ENCODE measurements around the gene MRPS27. TPM values are rescaled to one million over a fixed set of nuclear protein-coding genes. Genes with fewer than 3 reads are reported as not detected.
"Not testable (repeated sequence)": the region's sequence is repeated elsewhere in the genome, so short reads cannot be mapped to it uniquely, and the experiment has no call there.

The MRPS27 gene
- total RNA-seq, 2 experiments from 2014 or later: 25.0 to 26.1 TPM

GRCh38 chr5:72172786-72173185, 147.3 kb downstream of the MRPS27 start:
- intact Hi-C loops (cut with DNase I, micrococcal nuclease): no loop called here
- POLR2A ChIA-PET: no interaction called here
- no peak for ATAC-seq (ENCODE audit: poor library complexity)

GRCh38 chr5:72171667-72172066, 148.4 kb downstream of the MRPS27 start:
- Histone ChIP-seq H3K36me3 (ENCODE audit: insufficient read depth, low read length) (no peaks in the 10 kb centered on the region), H3K27ac (ENCODE audit: low read depth in 1 of 2, low read length in 2 of 2) (no peak overlapping the region), H3K4me1 (ENCODE audit: insufficient read depth, low read length) (no peaks in the 10 kb centered on the region), H3K27me3 (ENCODE audit: control insufficient read depth in 1 of 2, insufficient read depth in 2 of 2, low read length in 2 of 2) (peaks cover 3 to 18% of the 10 kb centered on the region in 2 experiments), H3K4me3 (ENCODE audit: low read length) (no peak overlapping the region), H3K9me3 (ENCODE audit: control insufficient read depth in 1 of 2, insufficient read depth in 1 of 2, low read length in 2 of 2) (no peaks in the 10 kb centered on the region)
- no peaks in the 10 kb centered on the region for H3K4me1 Mint-ChIP-seq (ENCODE audit: low read depth)
- H3K27ac Mint-ChIP-seq: no peak overlapping the region
- no peaks in the 10 kb centered on the region for H3K9me3 Mint-ChIP-seq
- no peak for DNase-seq
- no peak overlapping the region for H3K4me3 Mint-ChIP-seq
- peaks cover 35% of the 10 kb centered on the region for H3K27me3 Mint-ChIP-seq
- no peaks in the 10 kb centered on the region for H3K36me3 Mint-ChIP-seq (ENCODE audit: low read depth)
- intact Hi-C loops (cut with DNase I, micrococcal nuclease): no loop called here
- ChIA-PET CTCF (no interaction called here), POLR2A (no interaction called here)
- peak; percentile 37 for ATAC-seq (ENCODE audit: poor library complexity)
- no peak for TF ChIP-seq CTCF (IDR thresholded peaks at IDR 0.05)

More at GRCh38 chr5:72172786-72173185, 147.3 kb downstream of the MRPS27 start:
- no peak overlapping the region for H3K4me3 Mint-ChIP-seq
- DNase-seq: no peak
- H3K27ac ChIP-seq (ENCODE audit: low read depth in 1 of 2, low read length in 2 of 2): no peak overlapping the region
- CTCF ChIA-PET: no interaction called here
- H3K27me3 Mint-ChIP-seq: peaks cover 26% of the 10 kb centered on the region
- H3K27me3 ChIP-seq (ENCODE audit: control insufficient read depth in 1 of 2, insufficient read depth in 2 of 2, low read length in 2 of 2): peaks cover 3 to 12% of the 10 kb centered on the region in 2 experiments
- H3K4me3 ChIP-seq (ENCODE audit: low read length): no peak overlapping the region
- H3K9me3 ChIP-seq (ENCODE audit: control insufficient read depth in 1 of 2, insufficient read depth in 1 of 2, low read length in 2 of 2): no peaks in the 10 kb centered on the region
- H3K4me1 Mint-ChIP-seq (ENCODE audit: low read depth): no peaks in the 10 kb centered on the region
- H3K36me3 Mint-ChIP-seq (ENCODE audit: low read depth): no peaks in the 10 kb centered on the region
- TF ChIP-seq CTCF (IDR thresholded peaks at IDR 0.05): no peak
- H3K4me1 ChIP-seq (ENCODE audit: insufficient read depth, low read length): no peaks in the 10 kb centered on the region
- no peaks in the 10 kb centered on the region for H3K36me3 ChIP-seq (ENCODE audit: insufficient read depth, low read length)
- H3K27ac Mint-ChIP-seq: no peak overlapping the region
- H3K9me3 Mint-ChIP-seq: no peaks in the 10 kb centered on the region

- POLR2A ChIA-PET; H3K27ac Mint-ChIP-seq; ATAC-seq (ENCODE audit: poor library complexity); DNase-seq; intact Hi-C loops (cut with DNase I, micrococcal nuclease); H3K36me3 ChIP-seq (ENCODE audit: insufficient read depth, low read length); H3K36me3 Mint-ChIP-seq (ENCODE audit: low read depth); H3K4me3 ChIP-seq (ENCODE audit: low read length); CTCF ChIA-PET; H3K4me3 Mint-ChIP-seq; H3K4me1 ChIP-seq (ENCODE audit: insufficient read depth, low read length); H3K9me3 Mint-ChIP-seq; H3K27ac ChIP-seq (ENCODE audit: low read depth in 1 of 2, low read length in 2 of 2); H3K9me3 ChIP-seq (ENCODE audit: control insufficient read depth in 1 of 2, insufficient read depth in 1 of 2, low read length in 2 of 2); H3K4me1 Mint-ChIP-seq (ENCODE audit: low read depth): not testable (repeated sequence)
- peaks cover 3 to 20% of the 10 kb centered on the region in 2 experiments for H3K27me3 ChIP-seq (ENCODE audit: control insufficient read depth in 1 of 2, insufficient read depth in 2 of 2, low read length in 2 of 2)
- peaks cover 40% of the 10 kb centered on the region for H3K27me3 Mint-ChIP-seq
Measured at GRCh38 chr5:72171181-72171580, 148.9 kb downstream of the MRPS27 start.

GRCh38 chr5:72170101-72170500, 149.9 kb downstream of the MRPS27 start:
- H3K27ac Mint-ChIP-seq: no peak overlapping the region
- H3K4me3 Mint-ChIP-seq: no peak overlapping the region
- Histone ChIP-seq H3K4me1 (ENCODE audit: insufficient read depth, low read length) (no peaks in the 10 kb centered on the region), H3K4me3 (ENCODE audit: low read length) (no peak overlapping the region), H3K27me3 (ENCODE audit: control insufficient read depth in 1 of 2, insufficient read depth in 2 of 2, low read length in 2 of 2) (peaks cover 1 to 25% of the 10 kb centered on the region in 2 experiments), H3K27ac (ENCODE audit: low read depth in 1 of 2, low read length in 2 of 2) (no peak overlapping the region), H3K36me3 (ENCODE audit: insufficient read depth, low read length) (no peaks in the 10 kb centered on the region), H3K9me3 (ENCODE audit: control insufficient read depth in 1 of 2, insufficient read depth in 1 of 2, low read length in 2 of 2) (no peaks in the 10 kb centered on the region)
- no peak for DNase-seq
- TF ChIP-seq CTCF (IDR thresholded peaks at IDR 0.05): no peak
- intact Hi-C loops (cut with DNase I, micrococcal nuclease): no loop called here
- POLR2A ChIA-PET: no interaction called here
- no peaks in the 10 kb centered on the region for H3K4me1 Mint-ChIP-seq (ENCODE audit: low read depth)
- ATAC-seq (ENCODE audit: poor library complexity): no peak
- H3K27me3 Mint-ChIP-seq: peaks cover 50% of the 10 kb centered on the region
- H3K9me3 Mint-ChIP-seq: no peaks in the 10 kb centered on the region
- CTCF ChIA-PET: no interaction called here
- no peaks in the 10 kb centered on the region for H3K36me3 Mint-ChIP-seq (ENCODE audit: low read depth)

Data from CD4-positive, alpha-beta T cell (primary cell).